Osteocyte (in vitro differentiated cells): ENCODE data around the gene RASAL2. TPM values are rescaled to one million over a fixed set of nuclear protein-coding genes. Genes with fewer than 3 reads are reported as not detected.
A peak's percentile ranks its signal among the peaks of the same experiment; 100 is the strongest.

Experiments
- DNase-seq: peaks from one replicate; pipeline ENCODE4 v3.0.0; 2021; ENCODE audit warnings: mixed read lengths; ENCODE audit not compliant: unreplicated experiment; ENCODE audit errors: extremely low spot score
- H3K27ac Mint-ChIP-seq: one replicate; pipeline ENCODE4 v1.8.0; 2021; ENCODE audit warnings: mild to moderate bottlenecking, mixed read lengths; ENCODE audit not compliant: unreplicated experiment
- H3K27me3 Mint-ChIP-seq: one replicate; pipeline ENCODE4 v1.8.0; 2021; ENCODE audit warnings: mixed read lengths; ENCODE audit not compliant: unreplicated experiment
- H3K36me3 Mint-ChIP-seq: one replicate; pipeline ENCODE4 v1.8.0; 2021; ENCODE audit warnings: mixed read lengths; ENCODE audit not compliant: unreplicated experiment
- H3K4me1 Mint-ChIP-seq: one replicate; pipeline ENCODE4 v1.8.0; 2021; ENCODE audit warnings: mixed read lengths; ENCODE audit not compliant: unreplicated experiment
- H3K4me3 Mint-ChIP-seq: one replicate; pipeline ENCODE4 v1.8.0; 2021; ENCODE audit warnings: mild to moderate bottlenecking, moderate library complexity, mixed read lengths; ENCODE audit not compliant: unreplicated experiment
- H3K9me3 Mint-ChIP-seq: one replicate; pipeline ENCODE4 v1.8.0; 2021; ENCODE audit warnings: mixed read lengths; ENCODE audit not compliant: unreplicated experiment
- total RNA-seq: library from RNA; stranded (reverse); gene quantifications from 2 replicates; pipeline ENCODE4 v1.2.1, GENCODE V29; 2021
- TF ChIP-seq, protein P1 (sequence below): fragments of 200-600 bp; sonication (generic); IDR thresholded peaks from 2 replicates; pipeline ENCODE4 v1.5.0; 2021; ENCODE audit warnings: antibody characterized with exemption, mild to moderate bottlenecking, moderate library complexity

Gene RASAL2
- total RNA-seq, 1 donor from 2014 or later: 34.2 TPM

DNA sequence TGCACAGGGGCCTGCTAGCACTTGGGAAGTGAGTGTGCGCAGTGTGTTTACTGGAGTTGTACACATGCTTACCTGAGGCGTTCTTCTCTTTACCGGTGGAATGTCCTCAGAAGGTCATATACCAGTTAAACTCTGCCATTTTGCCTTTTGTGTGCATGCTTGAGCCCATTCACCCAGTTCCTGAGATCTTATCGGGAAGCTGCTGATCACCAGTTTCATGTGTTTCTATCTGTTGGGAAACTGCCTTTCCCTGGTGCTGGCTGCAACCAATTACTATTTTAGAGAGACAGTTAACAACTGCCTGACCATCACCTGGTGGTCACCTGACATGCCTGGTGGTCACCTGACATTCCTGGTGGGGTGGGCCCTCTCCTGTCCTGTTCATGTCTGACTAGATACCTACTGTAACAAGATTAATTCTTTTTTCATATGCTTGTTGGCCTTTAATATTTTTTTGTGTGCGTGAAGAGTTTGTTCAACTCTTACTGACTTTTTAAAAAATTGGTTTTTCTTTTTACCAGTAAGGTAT is 137.0 kb downstream of the RASAL2 start:
- H3K27me3 Mint-ChIP-seq: no peaks in the 10 kb centered on the region
- TF ChIP-seq, protein P1, sequence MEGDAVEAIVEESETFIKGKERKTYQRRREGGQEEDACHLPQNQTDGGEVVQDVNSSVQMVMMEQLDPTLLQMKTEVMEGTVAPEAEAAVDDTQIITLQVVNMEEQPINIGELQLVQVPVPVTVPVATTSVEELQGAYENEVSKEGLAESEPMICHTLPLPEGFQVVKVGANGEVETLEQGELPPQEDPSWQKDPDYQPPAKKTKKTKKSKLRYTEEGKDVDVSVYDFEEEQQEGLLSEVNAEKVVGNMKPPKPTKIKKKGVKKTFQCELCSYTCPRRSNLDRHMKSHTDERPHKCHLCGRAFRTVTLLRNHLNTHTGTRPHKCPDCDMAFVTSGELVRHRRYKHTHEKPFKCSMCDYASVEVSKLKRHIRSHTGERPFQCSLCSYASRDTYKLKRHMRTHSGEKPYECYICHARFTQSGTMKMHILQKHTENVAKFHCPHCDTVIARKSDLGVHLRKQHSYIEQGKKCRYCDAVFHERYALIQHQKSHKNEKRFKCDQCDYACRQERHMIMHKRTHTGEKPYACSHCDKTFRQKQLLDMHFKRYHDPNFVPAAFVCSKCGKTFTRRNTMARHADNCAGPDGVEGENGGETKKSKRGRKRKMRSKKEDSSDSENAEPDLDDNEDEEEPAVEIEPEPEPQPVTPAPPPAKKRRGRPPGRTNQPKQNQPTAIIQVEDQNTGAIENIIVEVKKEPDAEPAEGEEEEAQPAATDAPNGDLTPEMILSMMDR: no peak
- H3K27ac Mint-ChIP-seq: no peak overlapping the region
- peaks cover 2% of the 10 kb centered on the region for H3K36me3 Mint-ChIP-seq
- H3K4me3 Mint-ChIP-seq: no peak overlapping the region
- peaks cover 4% of the 10 kb centered on the region for H3K9me3 Mint-ChIP-seq
- peaks cover 23% of the 10 kb centered on the region for H3K4me1 Mint-ChIP-seq
- DNase-seq: no peak

DNA sequence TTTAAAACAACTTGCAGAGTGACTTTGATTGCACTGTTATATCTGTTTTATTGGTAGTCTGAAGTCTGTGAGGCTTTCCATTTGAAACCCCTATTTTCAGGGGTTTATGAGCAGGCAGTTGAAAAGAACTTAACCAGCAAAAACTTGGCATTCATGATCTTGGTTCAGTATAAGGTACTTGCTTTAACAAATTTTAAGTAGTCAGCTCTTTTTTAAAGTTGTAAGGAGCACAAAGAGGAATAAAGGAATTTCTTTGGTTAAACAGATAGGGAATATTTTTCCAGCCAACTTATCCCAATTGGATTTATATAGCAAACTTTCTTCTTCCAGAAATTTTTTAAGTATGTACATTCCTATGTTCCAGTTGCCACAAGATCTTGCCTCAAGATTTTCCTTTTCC is 138.2 kb downstream of the RASAL2 start:
- DNase-seq: no peak
- H3K4me1 Mint-ChIP-seq: peaks cover 23% of the 10 kb centered on the region
- TF ChIP-seq, protein P1: no peak
- H3K9me3 Mint-ChIP-seq: peaks cover 4% of the 10 kb centered on the region
- H3K27ac Mint-ChIP-seq: no peak overlapping the region
- no peaks in the 10 kb centered on the region for H3K27me3 Mint-ChIP-seq
- H3K36me3 Mint-ChIP-seq: peaks cover 2% of the 10 kb centered on the region
- no peak overlapping the region for H3K4me3 Mint-ChIP-seq

DNA sequence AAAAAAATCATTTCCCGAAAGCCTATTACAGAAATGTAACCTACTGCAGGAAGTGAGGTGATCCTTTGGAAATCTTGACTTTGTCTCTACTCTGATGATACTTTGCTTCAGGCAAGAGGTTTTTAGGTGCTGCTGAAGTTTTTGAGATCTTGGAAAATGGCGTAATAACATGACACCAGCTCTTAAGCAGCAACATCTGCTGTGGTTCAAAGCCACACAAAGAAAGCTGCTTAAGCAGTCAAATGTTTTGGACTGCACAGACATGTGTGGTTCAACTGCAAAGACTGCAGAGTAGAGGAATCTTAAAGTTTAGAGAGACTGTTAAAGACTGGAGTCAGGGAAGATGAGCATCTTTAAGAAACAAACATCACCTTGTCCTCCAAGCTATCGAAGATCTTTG is 139.0 kb downstream of the RASAL2 start:
- Mint-ChIP-seq H3K4me1 (peaks cover 26% of the 10 kb centered on the region), H3K27ac (no peak overlapping the region), H3K27me3 (no peaks in the 10 kb centered on the region), H3K4me3 (no peak overlapping the region), H3K36me3 (peaks cover 2% of the 10 kb centered on the region), H3K9me3 (peaks cover 4% of the 10 kb centered on the region)
- no peak for DNase-seq
- TF ChIP-seq, protein P1: no peak

DNA sequence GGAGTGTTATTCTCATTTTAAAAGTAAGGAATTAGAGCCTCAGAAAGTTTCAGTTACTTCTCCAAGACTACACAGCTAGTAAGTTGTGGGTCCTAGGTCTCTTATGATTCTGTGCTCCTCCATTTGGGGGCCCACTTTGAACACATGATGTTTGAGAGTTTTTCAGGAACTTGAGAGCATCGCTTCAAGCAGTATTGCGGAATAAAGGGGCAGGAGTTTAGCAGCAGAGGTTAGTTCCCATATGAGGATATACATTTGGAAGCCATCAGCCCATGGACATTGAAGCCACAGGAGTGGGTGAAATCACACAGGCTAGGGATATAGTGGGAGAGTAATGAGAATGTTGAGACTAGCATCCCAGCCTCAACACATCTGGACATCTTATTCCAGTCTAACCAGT is 143.2 kb downstream of the RASAL2 start:
- peaks cover 54% of the 10 kb centered on the region for H3K4me1 Mint-ChIP-seq
- H3K27me3 Mint-ChIP-seq: no peaks in the 10 kb centered on the region
- H3K4me3 Mint-ChIP-seq: no peak overlapping the region
- peaks cover 2% of the 10 kb centered on the region for H3K36me3 Mint-ChIP-seq
- no peak overlapping the region for H3K27ac Mint-ChIP-seq
- H3K9me3 Mint-ChIP-seq: peaks cover 4% of the 10 kb centered on the region
- no peak for DNase-seq
- TF ChIP-seq, protein P1: no peak

DNA sequence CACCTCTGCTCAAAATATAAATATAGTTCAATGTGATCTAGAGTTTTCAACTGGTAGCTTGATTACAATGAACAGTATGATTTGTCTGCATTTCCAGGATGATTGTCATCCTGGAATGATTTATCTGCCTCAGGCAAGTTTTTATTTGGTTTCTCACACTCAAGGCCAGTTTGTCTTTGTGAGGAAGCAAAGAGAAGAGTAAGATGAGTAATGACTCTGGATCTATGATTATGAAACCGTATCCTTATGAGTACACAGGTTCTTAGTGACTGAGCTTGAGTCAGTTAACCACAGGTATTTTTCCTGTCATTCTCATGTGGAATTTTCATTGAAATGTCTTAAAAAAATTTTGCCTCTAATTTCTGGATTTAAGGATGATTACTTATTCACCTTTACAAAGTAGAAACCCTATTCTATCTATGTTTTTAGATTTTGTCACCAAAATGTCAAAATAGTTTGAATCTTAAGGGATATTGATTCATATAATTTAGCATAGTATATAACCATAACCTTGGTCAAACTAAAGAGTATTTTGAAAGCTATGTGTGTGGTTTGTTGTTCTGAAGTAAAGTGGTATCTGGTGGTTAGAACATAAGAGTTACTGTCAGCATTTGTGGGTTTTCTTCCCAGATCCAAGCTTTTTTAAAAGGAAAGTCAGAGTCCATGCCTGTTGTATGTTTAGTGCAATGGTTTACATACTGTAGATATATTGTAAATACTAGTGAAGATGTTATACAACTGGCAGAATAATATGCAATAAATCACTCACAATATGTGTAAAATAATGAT is 145.0 kb downstream of the RASAL2 start:
- Mint-ChIP-seq H3K4me3 (no peak overlapping the region), H3K27ac (peak overlapping the region; percentile 83), H3K9me3 (no peaks in the 10 kb centered on the region), H3K27me3 (no peaks in the 10 kb centered on the region), H3K4me1 (peaks cover 55% of the 10 kb centered on the region), H3K36me3 (peaks cover 2% of the 10 kb centered on the region)
- TF ChIP-seq, protein P1: no peak
- no peak for DNase-seq
